K562 treated with DMSO at 1 percent for 24 hours (cell line): ENCODE data around the gene TET1. TPM values are rescaled to one million over a fixed set of nuclear protein-coding genes. Genes with fewer than 3 reads are reported as not detected.

Source experiments
- total RNA-seq: library from RNA; unstranded; fragments of 300-600 nt; gene quantifications from 2 replicates; pipeline ENCODE4 v1.2.3, GENCODE V29; 2022; ENCODE audit warnings: low read depth; ENCODE audit not compliant: insufficient read depth

Gene TET1
- 2.9 and 3.4 TPM in 2 replicates for total RNA-seq

DNA sequence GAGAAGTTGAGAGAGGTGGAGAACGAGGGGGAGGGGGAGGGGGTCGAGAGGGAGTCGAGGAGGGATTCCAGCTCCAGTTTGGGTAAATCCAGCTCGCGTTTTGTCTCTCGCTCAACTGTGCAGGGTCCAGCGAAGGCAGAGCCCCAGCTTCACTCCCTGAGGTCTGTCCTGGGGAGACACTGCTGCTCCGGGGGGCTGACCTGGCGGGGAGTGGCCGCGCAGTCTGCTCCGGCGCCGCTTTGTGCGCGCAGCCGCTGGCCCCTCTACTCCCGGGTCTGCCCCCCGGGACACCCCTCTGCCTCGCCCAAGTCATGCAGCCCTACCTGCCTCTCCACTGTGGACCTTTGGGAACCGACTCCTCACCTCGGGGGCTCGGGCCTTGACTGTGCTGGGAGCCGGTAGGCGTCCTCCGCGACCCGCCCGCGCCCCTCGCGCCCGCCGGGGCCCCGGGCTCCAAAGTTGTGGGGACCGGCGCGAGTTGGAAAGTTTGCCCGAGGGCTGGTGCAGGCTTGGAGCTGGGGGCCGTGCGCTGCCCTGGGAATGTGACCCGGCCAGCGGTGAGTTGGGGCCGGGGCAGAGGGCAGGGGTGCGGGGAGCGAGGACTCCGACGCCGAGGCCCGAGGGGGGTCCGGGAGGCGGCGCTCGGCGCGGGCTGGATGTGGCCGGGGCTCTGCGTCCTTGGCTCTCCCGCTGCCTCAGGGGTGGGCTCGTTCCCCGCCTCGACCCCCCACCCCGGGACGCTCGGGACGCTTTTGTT is at the start of gene TET1:
Gene TET1 (plus strand): TSS at position 152 of the 757 bp plus-strand sequence. CDS start 12,002 bp downstream, outside the sequence.

DNA sequence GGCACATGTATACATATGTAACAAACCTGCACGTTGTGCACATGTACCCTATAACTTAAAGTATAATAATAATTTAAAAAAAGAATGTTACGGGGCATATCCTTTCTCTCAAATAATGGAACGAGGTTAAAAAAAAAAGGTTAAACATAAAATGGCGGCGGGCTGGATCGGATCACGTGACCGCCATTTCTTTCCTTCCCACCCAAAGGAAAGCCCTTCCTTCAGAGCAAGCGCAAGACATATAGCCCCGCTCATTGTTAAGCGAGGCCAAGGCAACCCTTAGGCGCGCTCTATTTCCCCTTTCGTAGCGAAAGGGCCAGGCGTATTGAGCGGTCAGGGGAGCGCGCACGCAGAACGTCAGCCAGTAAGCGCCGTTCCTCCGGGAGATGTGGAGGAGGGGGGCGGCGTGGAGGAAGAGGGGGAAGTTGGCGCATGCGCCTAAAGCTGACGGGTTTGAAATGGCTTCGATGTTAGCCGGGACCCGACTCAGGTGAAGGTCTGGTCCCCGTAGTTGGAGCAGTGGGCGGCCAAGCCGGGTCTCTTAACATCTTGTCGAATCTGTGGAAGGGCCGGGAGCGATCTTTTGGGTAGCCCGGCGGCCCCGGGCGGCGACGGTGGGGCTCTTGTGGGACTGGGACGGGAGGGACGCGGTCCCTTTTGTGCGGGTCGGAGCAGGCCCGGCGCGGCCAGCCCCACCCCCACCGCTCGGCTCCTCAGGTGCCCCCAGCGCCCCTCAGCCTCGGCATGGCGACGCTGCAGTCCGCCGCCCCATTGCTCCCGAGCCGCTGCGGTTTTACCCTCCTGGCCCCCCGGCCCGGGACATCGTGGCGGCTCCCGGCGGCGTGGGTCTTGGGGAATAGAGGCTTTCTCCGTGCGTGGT is 160.9 kb downstream of the TET1 start, which contains the start of gene CCAR1:
Gene CCAR1 (plus strand): TSS at position 447 of the 880 bp plus-strand sequence. CDS start 1,266 bp downstream, outside the sequence.

Other genes starting within 250 kb of the TET1 start
- gene HNRNPH3, start 228.3 kb upstream of the TET1 start, total RNA-seq = 99.4 and 116 TPM in 2 replicates
- 1.8 and 1.9 TPM in 2 replicates for gene PBLD, start 227.4 kb upstream of the TET1 start, total RNA-seq
- 3.4 and 4.2 TPM in 2 replicates for gene RUFY2, start 153.1 kb upstream of the TET1 start, total RNA-seq
- gene DNA2, start 88.4 kb upstream of the TET1 start, total RNA-seq = 13.8 and 16.0 TPM in 2 replicates
- 4.4 and 5.5 TPM in 2 replicates for gene SLC25A16, start 32.8 kb upstream of the TET1 start, total RNA-seq
- 33.4 and 34.0 TPM in 2 replicates for gene CCAR1, start 160.9 kb downstream of the TET1 start, total RNA-seq